ENCODE results near the gene TPSAB1.

DNA sequence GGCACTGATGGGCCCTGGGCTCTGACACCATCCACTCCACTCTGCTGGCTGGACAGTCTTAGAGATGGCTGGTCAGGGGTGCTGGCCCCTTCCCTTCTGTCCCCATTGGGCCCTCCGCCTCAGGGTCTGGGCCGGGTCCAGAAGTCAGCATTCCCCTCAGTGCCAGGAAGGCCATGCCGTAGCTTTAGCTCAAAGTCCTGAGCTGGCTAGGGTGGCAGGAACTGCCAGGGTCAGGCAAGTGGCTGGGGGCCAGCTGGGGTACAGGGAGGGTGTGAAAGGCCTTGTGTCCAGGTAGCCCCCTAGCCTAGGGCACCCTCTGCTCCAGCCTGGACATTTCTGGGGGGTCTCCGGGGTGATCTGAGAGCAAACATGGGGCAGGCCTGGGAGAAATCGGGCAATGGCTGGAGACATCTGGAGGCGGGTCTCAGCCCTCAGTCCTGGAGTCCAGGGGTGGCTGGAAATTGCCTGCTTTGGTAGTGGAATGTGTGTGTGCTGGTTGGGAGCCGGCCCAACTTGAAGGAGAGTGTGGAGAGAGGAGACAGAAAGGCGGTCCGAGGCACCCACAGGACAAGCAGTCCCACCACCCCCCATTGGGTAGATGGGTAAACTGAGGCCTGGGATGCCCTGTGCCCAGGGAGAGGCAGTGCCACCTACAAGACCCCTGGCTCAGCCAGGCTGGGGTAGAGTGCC lies 48.0 kb upstream of the TPSAB1 start:
- TF ChIP-seq, protein P1, sequence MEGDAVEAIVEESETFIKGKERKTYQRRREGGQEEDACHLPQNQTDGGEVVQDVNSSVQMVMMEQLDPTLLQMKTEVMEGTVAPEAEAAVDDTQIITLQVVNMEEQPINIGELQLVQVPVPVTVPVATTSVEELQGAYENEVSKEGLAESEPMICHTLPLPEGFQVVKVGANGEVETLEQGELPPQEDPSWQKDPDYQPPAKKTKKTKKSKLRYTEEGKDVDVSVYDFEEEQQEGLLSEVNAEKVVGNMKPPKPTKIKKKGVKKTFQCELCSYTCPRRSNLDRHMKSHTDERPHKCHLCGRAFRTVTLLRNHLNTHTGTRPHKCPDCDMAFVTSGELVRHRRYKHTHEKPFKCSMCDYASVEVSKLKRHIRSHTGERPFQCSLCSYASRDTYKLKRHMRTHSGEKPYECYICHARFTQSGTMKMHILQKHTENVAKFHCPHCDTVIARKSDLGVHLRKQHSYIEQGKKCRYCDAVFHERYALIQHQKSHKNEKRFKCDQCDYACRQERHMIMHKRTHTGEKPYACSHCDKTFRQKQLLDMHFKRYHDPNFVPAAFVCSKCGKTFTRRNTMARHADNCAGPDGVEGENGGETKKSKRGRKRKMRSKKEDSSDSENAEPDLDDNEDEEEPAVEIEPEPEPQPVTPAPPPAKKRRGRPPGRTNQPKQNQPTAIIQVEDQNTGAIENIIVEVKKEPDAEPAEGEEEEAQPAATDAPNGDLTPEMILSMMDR (conservative IDR thresholded peaks at IDR 0.05; ENCODE audit: low read length), result no peak
- TF ChIP-seq EZH2phosphoT487 (IDR thresholded peaks at IDR 0.05; ENCODE audit: borderline replicate concordance), result no peak
